Dermis blood vessel endothelial cell (primary cell): Measurements from ENCODE around the gene EGFR. TPM values are rescaled to one million over a fixed set of nuclear protein-coding genes. Genes with fewer than 3 reads are reported as not detected.

Source experiments
- DNase-seq: peaks from one replicate; pipeline ENCODE4 v3.0.0; 2010
- total RNA-seq: library from RNA; depleted of rRNA; stranded (reverse); fragments of >200 nt; gene quantifications from 2 replicates; pipeline ENCODE4 v1.2.3, GENCODE V29; 2014

EGFR gene
- total RNA-seq, 1 donor from 2014 or later, result 0.85 TPM

DNA sequence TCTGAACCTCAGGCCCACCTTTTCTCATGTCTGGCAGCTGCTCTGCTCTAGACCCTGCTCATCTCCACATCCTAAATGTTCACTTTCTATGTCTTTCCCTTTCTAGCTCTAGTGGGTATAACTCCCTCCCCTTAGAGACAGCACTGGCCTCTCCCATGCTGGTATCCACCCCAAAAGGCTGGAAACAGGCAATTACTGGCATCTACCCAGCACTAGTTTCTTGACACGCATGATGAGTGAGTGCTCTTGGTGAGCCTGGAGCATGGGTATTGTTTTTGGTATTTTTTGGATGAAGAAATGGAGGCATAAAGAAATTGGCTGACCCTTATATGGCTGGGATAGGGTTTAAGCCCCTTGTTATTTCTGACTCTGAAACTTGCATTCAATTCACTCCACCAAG is 156.0 kb downstream of the EGFR start:
- DNase-seq, result no peak

DNA sequence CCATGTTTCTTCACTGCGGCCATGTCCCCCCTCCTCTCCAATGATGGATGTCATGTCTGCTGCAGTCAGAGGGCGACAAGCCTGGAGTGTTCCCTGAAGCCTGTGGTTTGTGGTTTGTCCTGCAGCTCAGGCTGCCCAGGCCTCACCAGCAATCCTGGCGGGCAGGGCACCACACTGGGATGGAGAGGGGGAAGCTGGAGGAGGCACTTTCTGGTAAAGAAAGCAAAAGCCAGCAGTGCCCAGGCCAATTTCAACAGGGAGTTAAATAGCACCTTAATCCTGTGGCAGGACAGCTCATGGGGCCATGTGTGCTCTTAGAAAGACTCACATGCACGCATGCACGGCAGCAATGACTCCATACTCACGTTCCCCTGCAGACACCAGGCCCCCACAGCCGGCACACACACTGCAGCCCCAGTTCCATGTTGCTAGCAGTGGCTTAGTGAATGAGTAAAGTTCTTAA is 158.3 kb downstream of the EGFR start:
- DNase-seq, result no peak

DNA sequence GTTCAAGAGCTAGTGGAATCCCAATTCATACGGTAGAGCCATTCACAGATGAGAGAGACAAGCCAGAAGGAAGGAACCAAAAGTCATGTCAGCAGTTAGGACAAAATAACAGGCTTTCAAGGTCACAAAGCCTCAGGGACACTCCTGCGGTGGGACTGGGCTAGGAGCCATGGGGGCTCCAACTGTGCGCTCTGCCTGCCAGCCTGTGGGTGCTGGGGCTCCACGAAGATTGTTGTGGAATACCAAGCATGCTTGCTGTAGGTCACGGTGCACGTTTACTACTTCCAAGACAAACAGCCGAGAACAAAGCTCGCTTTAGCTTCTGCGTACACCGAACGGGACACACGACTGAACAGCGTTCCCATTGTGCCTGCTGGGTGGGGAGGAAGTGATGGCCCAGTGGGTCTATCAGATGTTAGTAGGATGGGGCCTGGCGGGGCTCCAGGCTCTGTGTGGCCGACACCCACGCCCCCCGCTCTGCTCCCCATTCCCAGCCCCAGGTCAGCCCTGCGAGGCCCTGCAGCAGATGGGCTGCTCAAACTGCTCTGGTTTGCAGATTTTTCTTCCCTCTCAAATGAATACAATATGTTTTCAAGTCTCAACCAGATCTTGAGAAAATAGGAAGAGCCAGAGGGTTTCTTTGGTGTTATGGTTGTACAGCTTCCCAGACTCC is 158.9 kb downstream of the EGFR start:
- DNase-seq, result no peak

DNA sequence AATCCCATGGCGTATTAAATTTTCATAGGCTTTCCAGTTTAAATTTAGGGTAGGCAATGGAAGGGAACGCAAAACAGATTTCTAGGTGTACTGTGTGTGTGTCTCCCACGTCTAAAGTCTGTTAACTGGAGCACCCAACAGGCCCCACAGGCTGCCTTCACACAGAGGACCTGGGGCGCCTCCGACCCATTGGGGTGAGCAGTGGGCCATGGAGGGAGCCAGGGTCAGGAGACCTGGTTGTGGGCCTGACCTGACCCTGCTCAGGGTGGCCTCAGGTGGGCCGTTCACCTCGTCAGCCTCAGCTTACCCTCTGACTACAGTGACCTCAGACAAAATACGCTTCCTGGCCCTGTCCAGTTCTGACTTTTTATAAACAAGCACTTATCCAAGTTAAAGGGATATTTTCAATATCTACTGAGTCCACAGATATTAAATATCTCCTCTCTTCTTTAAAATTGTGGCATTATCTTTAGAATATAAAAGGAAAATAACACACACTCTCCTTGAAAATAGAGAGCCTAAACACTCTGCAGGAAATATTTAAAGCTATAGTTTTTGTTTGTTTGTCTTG is 159.6 kb downstream of the EGFR start:
- no peak for DNase-seq

DNA sequence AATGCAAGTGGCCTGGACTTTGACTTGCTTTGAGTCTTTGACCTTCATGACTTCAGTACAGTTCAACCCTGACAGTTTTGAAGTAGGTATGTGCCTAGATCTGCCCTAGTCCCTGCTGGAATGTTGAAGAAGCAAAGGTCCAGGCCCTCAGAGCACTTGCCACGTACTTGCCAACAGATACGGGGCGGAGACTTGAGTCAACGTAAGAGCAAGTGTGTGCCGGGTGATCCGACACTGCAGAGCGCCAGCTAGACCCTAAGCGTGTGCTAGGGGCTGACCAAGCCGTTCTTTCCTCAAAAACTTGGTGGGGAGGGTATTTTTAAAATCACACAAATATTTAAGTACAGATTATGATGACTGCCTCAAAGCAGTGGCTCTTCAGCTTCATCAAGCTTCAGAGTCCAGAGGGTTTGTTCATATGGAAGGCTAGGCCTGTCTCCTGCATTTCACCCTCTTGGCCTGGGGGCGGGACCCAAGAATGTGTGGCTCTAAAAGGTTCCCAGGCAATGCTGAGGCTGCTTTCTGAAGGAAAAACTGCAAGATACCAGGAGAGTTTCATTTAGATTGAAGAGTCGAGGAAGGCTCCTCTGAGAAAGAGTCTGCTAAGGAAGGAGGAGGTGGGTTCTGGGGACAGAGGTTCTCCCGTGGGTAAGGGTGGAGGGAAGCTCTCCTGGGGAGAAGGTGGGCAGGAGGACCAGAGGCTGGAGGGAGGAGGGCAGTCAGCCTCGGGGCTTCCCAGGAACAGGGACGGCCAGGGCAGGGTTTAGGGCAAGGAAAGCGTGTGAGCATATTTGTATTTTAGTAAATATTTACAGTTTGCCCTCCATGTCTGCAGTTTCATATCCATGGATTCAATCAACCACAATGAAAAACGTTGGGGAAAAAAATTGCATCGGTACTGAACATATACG is 160.3 kb downstream of the EGFR start:
- DNase-seq, result no peak

DNA sequence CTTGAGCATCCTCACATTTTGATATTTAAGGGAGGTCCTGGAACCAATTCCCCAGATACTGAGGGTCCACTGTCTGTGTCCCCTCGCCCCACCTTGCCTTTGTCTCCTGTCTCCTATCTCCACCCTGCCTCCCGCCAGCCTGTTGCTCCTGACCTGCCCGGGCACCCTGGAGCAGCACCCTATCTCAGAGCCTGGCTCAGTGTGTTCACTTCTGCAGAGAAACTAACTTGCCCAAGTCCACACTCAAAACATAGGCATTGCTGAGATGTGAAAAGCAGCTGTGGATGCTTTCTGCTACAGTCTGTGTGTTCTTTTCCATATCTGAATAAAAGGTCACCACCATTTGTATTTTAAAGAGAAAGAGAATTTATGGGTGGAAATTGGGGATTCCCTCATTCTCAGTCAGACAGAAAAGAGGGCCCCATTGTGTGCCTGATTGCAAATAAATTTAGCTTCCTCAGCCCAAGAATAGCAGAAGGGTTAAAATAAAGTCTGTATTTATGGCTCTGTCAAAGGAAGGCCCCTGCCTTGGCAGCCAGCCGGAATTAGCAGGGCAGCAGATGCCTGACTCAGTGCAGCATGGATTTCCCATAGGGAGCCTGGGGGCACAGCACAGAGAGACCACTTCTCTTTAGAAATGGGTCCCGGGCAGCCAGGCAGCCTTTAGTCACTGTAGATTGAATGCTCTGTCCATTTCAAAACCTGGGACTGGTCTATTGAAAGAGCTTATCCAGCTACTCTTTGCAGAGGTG is 161.3 kb downstream of the EGFR start:
- DNase-seq, result no peak

DNA sequence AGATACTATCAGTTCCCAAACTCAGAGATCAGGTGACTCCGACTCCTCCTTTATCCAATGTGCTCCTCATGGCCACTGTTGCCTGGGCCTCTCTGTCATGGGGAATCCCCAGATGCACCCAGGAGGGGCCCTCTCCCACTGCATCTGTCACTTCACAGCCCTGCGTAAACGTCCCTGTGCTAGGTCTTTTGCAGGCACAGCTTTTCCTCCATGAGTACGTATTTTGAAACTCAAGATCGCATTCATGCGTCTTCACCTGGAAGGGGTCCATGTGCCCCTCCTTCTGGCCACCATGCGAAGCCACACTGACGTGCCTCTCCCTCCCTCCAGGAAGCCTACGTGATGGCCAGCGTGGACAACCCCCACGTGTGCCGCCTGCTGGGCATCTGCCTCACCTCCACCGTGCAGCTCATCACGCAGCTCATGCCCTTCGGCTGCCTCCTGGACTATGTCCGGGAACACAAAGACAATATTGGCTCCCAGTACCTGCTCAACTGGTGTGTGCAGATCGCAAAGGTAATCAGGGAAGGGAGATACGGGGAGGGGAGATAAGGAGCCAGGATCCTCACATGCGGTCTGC is 162.2 kb downstream of the EGFR start:
- no peak for DNase-seq

DNA sequence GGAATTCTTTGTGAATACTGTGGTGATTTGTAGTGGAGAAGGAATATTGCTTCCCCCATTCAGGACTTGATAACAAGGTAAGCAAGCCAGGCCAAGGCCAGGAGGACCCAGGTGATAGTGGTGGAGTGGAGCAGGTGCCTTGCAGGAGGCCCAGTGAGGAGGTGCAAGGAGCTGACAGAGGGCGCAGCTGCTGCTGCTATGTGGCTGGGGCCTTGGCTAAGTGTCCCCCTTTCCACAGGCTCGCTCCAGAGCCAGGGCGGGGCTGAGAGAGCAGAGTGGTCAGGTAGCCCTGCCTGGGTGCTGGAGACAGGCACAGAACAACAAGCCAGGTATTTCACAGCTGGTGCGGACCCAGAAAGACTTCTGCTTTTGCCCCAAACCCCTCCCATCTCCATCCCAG is 162.9 kb downstream of the EGFR start:
- no peak for DNase-seq

DNA sequence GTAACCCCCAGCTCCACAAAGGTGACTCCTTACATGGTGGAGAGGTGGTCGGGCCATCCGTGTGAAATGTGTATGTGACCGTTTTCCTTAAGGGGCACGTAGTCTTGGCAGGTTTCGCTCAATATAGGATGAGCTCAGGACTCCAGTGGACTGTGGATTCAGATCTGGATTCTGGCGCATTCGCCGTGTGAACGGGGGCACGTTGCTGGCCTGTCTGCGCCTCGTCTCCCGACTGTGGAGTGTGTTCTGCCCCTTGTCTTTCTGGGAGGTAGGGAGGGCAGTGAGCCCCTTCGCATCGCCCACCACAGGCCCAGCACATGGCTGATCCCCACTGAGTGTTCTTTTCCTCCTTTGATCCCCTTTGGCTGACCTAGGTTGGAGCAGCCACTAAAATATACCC is 165.1 kb downstream of the EGFR start:
- DNase-seq, result no peak

DNA sequence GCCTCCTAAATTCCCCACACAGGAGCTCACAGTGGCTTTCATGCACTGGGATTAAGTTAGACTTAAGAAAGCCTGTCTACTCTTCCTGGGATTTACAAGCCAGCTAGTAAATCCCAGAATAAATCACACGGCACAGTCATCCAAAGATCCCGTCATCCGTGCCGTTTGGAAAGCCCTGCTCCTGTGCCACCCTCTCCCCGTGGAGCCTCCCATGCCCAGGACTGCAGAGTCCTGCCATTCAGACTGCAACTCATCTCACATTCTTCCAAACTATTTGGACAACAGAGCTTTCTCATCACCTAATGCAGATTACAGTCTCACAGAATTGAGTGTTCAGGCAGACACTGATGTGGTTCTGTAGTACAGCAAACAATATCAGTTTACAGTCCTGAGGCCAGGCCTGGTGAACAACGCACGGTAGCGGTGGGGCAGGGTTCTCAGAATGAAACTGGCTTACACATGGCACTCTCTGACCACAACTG is 166.5 kb downstream of the EGFR start:
- no peak for DNase-seq

DNA sequence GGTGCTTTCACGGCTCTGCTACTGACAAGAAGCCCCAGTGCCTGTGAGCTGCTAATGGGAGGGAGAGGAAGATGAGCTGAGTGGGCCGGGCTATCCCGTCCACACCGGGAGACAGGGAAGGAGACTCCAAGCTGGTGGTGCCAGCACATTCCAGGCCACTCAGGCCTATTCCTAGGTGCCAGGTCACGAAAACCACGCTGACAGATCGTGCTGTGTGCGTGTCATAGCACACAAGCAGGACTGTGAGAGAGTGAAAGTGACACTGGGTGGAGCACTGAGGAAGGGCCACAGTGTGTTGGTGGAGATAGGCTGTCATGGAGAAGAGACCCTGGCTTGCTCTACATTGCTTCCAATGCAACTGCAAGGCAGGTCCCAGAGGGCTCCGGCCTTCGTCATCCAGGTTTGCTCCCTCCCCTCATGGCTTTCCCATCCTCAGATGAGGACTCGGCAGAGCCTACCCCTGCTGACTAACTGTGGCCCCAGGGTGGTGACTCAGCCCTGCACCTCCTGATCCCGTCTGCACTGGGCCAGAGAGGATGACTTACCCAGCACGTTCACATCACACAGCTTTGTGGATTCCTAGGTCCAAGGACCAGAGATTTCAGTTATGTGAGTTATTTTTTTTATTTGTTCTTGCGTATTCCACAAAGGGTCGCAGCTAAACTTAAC is 167.3 kb downstream of the EGFR start:
- DNase-seq, result peak; percentile 42

DNA sequence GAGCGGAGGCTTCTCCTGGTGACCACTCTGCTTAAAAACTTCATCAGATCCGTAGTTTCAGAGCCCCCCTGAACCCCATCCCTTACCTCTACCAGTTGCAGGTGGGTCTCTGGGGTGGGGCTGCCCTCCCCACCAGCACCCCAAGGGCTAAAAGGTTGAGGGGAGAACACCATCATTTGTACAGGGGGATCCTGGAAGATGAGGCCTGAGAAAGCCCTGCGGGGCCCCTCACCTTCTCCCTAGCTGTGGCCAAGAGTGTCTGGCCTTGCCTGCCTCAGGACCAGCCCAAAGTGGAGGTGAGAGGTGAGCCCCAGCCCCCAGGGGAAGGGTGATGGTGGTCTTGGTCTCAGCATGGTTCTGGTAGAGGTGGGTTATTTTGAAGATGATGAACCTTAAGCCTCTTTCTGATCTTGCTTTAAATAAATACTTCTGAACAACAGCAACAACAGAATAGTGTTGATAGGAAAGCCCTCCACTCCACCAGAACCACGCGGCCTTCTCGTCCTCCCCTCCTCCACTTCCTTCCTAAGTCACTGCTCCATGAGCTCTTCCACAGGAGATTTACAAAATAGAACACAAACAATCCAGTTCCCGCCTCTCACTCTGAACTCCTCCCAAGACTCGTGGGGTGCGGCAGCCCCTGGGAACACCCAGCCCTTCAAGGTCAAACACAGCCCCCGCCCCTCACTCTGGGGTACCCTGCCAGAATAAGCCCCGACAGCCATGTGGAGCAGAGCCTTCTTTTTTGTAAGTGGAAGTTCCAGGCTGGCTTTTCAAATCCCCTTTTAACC is 169.1 kb downstream of the EGFR start:
- peak; percentile 50 for DNase-seq

DNA sequence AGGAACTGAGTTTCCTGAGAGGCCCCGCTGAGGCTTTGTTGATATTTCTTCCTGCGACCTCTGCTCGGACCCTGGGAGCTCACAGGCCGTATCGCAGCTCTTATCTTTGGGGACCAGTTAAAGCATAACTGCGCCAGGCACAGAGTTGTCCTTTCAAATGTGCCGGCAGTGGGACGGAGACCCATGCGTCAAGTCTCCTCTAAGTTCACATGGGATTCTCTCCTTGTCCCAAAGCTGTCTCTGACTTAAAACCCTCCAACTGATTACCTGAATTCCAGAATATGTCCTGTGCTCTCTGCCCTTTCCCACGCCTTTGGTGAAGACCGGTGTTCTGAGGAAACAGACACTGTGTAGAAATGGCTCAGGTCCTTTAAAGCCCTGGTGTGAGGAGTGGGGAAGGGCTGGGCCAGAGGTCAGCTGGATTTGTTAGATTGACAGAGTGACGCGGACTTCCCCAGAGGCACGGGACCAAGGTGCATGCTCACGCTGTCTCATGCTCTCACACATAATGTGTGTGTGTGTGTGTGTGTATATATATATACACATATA is 169.8 kb downstream of the EGFR start:
- DNase-seq, result no peak

DNA sequence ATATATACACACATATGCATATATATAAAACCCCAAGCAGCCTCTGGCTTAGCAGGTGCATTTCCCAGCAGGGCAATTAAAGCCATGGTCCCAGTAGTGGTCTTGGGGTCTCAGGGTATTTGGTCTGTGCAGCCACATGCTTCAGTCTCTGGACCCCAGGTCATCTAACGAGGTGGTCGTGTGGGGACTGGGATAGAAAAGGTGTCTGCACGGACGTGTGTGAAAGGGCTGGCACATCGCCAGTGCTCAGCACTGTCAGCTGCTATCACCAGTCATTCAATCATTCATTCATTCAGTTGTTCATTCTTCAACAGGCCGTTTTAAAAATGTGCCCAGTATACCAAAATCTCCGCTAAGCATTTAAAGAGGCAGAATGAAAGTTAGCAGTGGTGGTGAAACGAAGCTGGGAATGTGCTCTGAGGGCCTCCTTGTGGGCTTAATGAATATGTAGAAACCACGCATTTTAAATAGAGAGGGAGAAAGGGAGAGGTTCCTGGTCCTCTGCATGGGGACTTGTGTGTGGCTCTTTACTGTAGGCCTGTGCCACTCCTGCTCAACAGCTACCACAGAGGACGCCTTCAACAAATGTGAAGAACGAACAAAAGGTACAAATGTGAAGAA is 170.4 kb downstream of the EGFR start:
- no peak for DNase-seq

DNA sequence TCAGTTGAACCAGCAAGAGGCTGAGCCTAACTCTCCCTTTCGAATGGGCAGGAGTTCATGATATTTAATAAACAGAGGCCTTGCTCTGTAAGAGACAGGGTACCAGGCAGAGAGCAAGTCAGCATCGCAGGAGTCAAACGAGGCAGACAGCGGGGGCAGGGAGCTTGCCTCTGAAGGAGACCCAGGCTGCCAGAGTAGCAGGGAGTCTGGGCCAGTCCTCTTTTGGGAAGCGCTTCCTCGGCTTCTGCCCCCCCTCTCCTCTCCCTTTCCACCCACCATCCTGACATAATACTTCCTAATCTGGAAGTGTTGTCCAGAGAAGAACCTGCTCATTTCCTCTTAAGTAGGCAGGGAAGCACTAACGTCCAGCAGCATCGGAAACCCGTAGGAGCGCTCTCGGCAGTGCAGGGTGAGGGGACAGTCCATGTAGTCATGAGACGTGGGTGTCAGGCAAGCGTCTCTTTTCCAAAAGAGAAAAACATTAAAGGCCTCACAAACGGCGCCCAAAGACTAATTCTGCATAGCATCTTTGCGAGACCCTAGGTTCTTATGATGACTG is 171.1 kb downstream of the EGFR start:
- no peak for DNase-seq

DNA sequence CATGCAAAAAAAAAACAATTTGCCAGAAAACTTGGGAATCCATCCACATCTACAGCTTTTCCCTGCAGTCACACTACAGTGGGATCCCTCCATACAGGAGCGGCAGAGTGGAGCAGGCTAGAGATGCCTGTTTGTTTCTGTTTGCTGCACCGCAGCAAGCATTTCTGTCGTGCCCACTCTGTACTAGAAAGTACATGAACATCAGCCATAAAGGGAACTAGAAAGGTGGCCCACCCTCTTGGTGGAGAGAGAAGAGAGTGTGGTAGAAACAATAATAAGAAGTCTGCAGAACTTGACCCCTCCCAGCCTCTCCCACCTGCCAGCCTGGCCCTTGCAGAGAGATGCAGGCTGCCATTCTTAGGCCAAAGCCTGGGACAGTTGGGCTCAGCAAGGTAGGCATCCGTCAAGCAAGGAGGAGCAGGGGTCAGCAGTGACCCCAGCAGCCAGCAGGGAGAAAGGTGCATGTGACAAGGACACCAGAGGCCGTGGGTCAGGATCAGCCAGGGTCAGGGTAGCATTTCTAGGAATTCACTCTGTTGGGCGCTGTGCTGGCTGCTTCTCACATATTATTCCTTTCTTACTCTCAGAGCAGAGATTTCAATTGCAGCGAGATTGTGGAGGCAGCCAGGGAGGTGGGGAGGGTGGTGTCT is 171.8 kb downstream of the EGFR start:
- DNase-seq, result no peak

DNA sequence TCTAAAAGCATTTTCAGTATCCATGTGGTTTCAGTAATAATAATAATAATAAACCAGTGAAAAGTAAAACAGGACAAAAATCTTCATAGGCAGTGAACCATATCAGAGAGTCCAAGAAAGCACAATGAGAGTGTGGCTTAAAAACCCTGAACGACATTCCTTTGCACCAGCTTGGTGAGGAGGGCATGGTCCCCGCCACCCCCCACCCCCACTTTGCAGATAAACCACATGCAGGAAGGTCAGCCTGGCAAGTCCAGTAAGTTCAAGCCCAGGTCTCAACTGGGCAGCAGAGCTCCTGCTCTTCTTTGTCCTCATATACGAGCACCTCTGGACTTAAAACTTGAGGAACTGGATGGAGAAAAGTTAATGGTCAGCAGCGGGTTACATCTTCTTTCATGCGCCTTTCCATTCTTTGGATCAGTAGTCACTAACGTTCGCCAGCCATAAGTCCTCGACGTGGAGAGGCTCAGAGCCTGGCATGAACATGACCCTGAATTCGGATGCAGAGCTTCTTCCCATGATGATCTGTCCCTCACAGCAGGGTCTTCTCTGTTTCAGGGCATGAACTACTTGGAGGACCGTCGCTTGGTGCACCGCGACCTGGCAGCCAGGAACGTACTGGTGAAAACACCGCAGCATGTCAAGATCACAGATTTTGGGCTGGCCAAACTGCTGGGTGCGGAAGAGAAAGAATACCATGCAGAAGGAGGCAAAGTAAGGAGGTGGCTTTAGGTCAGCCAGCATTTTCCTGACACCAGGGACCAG is 172.5 kb downstream of the EGFR start:
- DNase-seq, result no peak

DNA sequence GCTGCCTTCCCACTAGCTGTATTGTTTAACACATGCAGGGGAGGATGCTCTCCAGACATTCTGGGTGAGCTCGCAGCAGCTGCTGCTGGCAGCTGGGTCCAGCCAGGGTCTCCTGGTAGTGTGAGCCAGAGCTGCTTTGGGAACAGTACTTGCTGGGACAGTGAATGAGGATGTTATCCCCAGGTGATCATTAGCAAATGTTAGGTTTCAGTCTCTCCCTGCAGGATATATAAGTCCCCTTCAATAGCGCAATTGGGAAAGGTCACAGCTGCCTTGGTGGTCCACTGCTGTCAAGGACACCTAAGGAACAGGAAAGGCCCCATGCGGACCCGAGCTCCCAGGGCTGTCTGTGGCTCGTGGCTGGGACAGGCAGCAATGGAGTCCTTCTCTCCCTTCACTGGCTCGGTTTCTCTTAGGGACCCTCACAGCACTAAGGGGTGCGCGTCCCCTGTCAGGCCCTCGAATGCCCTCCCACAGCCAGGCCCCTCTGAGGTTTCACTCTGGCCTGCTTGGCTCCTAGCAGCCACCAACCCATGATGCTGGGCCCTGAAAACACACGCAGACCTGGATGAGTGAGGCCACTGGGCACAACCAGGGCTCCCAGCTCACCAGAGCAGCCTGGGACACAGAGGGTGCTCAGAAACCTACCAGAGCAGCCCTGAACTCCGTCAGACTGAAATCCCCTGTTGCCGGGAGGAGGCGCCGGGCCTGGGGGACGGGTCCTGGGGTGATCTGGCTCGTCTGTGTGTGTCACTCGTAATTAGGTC is 173.3 kb downstream of the EGFR start:
- peak; percentile 25 for DNase-seq
